Measurements from ENCODE around the gene NPAS3.

NPAS3 gene

DNA sequence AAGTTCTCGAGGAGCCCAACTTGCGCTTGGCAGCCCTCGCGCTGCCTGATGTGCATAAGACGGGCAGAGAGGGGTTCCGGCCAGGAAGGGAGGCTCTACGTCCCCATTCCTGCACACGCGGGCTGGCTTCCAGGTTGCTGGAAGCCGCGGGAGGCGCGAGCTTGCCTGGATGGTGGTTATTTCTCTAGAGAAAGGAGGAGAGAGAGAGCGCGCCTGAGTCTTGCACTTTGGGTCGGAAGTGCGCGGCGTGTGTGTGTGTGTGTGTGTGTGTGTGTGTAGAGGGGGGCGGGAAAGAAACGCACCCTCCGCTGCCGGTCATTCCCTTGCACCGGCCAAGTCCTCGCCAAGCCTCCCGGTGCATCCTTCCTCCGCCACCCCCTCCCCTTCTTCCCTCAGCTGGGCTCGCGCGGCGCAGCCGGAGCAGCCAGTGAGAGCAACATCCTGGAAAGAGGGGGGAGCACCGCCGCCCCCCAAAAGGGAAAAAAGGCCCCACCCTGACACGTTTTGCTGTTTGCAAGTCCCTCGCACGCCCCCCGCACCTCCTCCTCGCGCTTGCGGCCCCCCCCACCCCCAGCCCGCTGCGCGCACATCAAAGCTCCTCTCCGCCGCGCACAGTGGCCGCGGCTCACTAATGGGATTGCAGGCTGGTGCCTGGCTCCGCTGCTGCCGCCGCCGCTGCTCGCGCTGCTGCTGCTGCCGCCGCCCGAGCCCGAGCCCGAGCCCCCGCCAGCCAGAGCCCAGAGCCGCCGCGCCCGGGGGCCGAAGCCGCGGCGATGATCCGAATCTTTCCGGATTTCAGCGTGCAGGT is 4.4 kb upstream of the NPAS3 start (continued):
- TF ChIP-seq, protein P1, sequence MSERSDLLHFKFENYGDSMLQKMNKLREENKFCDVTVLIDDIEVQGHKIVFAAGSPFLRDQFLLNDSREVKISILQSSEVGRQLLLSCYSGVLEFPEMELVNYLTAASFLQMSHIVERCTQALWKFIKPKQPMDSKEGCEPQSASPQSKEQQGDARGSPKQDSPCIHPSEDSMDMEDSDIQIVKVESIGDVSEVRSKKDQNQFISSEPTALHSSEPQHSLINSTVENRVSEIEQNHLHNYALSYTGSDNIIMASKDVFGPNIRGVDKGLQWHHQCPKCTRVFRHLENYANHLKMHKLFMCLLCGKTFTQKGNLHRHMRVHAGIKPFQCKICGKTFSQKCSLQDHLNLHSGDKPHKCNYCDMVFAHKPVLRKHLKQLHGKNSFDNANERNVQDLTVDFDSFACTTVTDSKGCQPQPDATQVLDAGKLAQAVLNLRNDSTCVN (tag by site-specific recombination; optimal IDR thresholded peaks at IDR 0.05) = peak; percentile 92
- TF ChIP-seq, protein P2, sequence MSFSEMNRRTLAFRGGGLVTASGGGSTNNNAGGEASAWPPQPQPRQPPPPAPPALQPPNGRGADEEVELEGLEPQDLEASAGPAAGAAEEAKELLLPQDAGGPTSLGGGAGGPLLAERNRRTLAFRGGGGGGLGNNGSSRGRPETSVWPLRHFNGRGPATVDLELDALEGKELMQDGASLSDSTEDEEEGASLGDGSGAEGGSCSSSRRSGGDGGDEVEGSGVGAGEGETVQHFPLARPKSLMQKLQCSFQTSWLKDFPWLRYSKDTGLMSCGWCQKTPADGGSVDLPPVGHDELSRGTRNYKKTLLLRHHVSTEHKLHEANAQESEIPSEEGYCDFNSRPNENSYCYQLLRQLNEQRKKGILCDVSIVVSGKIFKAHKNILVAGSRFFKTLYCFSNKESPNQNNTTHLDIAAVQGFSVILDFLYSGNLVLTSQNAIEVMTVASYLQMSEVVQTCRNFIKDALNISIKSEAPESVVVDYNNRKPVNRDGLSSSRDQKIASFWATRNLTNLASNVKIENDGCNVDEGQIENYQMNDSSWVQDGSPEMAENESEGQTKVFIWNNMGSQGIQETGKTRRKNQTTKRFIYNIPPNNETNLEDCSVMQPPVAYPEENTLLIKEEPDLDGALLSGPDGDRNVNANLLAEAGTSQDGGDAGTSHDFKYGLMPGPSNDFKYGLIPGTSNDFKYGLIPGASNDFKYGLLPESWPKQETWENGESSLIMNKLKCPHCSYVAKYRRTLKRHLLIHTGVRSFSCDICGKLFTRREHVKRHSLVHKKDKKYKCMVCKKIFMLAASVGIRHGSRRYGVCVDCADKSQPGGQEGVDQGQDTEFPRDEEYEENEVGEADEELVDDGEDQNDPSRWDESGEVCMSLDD (tag by site-specific recombination; IDR thresholded peaks at IDR 0.05) = peak; percentile 95
- peak; percentile 58; the same call in 1 of the 2 replicates for TF ChIP-seq ZXDB (tag by site-specific recombination; IDR thresholded peaks at IDR 0.05)
- TF ChIP-seq ZNF624 (tag by site-specific recombination; IDR thresholded peaks at IDR 0.05) = no peak
- TF ChIP-seq ZNF747 (tag by site-specific recombination; IDR thresholded peaks at IDR 0.05) = no peak
- TF ChIP-seq, protein P3, sequence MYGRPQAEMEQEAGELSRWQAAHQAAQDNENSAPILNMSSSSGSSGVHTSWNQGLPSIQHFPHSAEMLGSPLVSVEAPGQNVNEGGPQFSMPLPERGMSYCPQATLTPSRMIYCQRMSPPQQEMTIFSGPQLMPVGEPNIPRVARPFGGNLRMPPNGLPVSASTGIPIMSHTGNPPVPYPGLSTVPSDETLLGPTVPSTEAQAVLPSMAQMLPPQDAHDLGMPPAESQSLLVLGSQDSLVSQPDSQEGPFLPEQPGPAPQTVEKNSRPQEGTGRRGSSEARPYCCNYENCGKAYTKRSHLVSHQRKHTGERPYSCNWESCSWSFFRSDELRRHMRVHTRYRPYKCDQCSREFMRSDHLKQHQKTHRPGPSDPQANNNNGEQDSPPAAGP (tag by site-specific recombination; IDR thresholded peaks at IDR 0.05) = peak; percentile 74; the same call in 1 of the 2 replicates
- TF ChIP-seq ZBTB20 (tag by site-specific recombination; IDR thresholded peaks at IDR 0.05) = peak; percentile 89
- peak; percentile 79 for TF ChIP-seq SP7 (tag by site-specific recombination; IDR thresholded peaks at IDR 0.05)
- TF ChIP-seq, protein P4, sequence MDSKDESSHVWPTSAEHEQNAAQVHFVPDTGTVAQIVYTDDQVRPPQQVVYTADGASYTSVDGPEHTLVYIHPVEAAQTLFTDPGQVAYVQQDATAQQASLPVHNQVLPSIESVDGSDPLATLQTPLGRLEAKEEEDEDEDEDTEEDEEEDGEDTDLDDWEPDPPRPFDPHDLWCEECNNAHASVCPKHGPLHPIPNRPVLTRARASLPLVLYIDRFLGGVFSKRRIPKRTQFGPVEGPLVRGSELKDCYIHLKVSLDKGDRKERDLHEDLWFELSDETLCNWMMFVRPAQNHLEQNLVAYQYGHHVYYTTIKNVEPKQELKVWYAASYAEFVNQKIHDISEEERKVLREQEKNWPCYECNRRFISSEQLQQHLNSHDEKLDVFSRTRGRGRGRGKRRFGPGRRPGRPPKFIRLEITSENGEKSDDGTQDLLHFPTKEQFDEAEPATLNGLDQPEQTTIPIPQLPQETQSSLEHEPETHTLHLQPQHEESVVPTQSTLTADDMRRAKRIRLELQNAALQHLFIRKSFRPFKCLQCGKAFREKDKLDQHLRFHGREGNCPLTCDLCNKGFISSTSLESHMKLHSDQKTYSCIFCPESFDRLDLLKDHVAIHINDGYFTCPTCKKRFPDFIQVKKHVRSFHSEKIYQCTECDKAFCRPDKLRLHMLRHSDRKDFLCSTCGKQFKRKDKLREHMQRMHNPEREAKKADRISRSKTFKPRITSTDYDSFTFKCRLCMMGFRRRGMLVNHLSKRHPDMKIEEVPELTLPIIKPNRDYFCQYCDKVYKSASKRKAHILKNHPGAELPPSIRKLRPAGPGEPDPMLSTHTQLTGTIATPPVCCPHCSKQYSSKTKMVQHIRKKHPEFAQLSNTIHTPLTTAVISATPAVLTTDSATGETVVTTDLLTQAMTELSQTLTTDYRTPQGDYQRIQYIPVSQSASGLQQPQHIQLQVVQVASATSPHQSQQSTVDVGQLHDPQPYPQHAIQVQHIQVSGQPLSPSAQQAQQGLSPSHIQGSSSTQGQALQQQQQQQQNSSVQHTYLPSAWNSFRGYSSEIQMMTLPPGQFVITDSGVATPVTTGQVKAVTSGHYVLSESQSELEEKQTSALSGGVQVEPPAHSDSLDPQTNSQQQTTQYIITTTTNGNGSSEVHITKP (tag by site-specific recombination; IDR thresholded peaks at IDR 0.05) = peak; percentile 90
- no peak for TF ChIP-seq ZNF112 (tag by site-specific recombination; IDR thresholded peaks at IDR 0.05)
- TF ChIP-seq PRDM1 (tag by site-specific recombination; IDR thresholded peaks at IDR 0.05) = peak; percentile 78
- TF ChIP-seq, protein P5, sequence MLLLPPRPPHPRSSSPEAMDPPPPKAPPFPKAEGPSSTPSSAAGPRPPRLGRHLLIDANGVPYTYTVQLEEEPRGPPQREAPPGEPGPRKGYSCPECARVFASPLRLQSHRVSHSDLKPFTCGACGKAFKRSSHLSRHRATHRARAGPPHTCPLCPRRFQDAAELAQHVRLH (tag by site-specific recombination; IDR thresholded peaks at IDR 0.05) = no peak
- peak; percentile 56 for TF ChIP-seq KLF1 (tag by site-specific recombination; IDR thresholded peaks at IDR 0.05)
- 0 out of 2 replicates have a peak, but pooled peaks have one; percentile 8 for TF ChIP-seq IKZF3 (tag by site-specific recombination; IDR thresholded peaks at IDR 0.05)
- 0 out of 2 replicates have a peak, but pooled peaks have one; percentile 53 for TF ChIP-seq ZBTB7A (tag by site-specific recombination; IDR thresholded peaks at IDR 0.05; ENCODE audit: low read depth)
- TF ChIP-seq EGR2 (tag by site-specific recombination; IDR thresholded peaks at IDR 0.05; ENCODE audit: low read depth) = peak; percentile 72
- TF ChIP-seq KLF16 (tag by site-specific recombination; IDR thresholded peaks at IDR 0.05) = peak; percentile 98
- TF ChIP-seq, protein P6, sequence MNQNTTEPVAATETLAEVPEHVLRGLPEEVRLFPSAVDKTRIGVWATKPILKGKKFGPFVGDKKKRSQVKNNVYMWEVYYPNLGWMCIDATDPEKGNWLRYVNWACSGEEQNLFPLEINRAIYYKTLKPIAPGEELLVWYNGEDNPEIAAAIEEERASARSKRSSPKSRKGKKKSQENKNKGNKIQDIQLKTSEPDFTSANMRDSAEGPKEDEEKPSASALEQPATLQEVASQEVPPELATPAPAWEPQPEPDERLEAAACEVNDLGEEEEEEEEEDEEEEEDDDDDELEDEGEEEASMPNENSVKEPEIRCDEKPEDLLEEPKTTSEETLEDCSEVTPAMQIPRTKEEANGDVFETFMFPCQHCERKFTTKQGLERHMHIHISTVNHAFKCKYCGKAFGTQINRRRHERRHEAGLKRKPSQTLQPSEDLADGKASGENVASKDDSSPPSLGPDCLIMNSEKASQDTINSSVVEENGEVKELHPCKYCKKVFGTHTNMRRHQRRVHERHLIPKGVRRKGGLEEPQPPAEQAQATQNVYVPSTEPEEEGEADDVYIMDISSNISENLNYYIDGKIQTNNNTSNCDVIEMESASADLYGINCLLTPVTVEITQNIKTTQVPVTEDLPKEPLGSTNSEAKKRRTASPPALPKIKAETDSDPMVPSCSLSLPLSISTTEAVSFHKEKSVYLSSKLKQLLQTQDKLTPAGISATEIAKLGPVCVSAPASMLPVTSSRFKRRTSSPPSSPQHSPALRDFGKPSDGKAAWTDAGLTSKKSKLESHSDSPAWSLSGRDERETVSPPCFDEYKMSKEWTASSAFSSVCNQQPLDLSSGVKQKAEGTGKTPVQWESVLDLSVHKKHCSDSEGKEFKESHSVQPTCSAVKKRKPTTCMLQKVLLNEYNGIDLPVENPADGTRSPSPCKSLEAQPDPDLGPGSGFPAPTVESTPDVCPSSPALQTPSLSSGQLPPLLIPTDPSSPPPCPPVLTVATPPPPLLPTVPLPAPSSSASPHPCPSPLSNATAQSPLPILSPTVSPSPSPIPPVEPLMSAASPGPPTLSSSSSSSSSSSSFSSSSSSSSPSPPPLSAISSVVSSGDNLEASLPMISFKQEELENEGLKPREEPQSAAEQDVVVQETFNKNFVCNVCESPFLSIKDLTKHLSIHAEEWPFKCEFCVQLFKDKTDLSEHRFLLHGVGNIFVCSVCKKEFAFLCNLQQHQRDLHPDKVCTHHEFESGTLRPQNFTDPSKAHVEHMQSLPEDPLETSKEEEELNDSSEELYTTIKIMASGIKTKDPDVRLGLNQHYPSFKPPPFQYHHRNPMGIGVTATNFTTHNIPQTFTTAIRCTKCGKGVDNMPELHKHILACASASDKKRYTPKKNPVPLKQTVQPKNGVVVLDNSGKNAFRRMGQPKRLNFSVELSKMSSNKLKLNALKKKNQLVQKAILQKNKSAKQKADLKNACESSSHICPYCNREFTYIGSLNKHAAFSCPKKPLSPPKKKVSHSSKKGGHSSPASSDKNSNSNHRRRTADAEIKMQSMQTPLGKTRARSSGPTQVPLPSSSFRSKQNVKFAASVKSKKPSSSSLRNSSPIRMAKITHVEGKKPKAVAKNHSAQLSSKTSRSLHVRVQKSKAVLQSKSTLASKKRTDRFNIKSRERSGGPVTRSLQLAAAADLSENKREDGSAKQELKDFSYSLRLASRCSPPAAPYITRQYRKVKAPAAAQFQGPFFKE (tag by site-specific recombination; IDR thresholded peaks at IDR 0.05; ENCODE audit: borderline replicate concordance) = no peak
- TF ChIP-seq, protein P7, sequence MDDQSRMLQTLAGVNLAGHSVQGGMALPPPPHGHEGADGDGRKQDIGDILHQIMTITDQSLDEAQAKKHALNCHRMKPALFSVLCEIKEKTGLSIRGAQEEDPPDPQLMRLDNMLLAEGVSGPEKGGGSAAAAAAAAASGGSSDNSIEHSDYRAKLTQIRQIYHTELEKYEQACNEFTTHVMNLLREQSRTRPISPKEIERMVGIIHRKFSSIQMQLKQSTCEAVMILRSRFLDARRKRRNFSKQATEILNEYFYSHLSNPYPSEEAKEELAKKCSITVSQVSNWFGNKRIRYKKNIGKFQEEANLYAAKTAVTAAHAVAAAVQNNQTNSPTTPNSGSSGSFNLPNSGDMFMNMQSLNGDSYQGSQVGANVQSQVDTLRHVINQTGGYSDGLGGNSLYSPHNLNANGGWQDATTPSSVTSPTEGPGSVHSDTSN (CRISPR knock-in tag; IDR thresholded peaks at IDR 0.05) = 0 out of 2 replicates have a peak, but pooled peaks have one; percentile 23
- TF ChIP-seq ZBTB8A (tag by site-specific recombination; IDR thresholded peaks at IDR 0.05) = peak; percentile 67
- TF ChIP-seq ZNF16 (tag by site-specific recombination; IDR thresholded peaks at IDR 0.05; ENCODE audit: low read depth) = no peak
